ENCODE data around the gene PDE8A. TPM values are rescaled to one million over a fixed set of nuclear protein-coding genes. Genes with fewer than 3 reads are reported as not detected.

PDE8A gene
- total and polyA plus RNA-seq, 11 donors: 9.4 to 21.5 (median 15.9) TPM

DNA sequence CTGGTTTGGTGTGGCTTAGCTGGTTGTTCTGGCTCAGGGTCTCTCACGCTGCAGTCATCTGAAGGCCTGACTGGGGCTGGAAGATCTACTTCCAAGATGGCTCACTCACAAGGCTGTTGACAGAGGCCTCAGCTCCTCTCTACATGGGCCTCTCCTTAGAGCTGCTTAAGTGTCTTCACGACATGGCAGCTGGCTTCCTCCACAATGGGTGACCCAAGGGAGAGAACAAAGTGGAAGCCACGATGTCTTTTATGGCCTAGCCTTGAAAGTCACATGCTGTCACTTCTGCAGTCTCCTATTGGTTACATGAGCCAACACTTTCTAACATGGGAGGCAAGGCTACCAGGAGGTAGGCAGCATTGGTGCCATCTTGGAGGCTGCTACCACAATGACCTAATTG lies 13.4 kb upstream of the PDE8A start:
- 92 to 97% (median 95%) methylated on average over 2 to 3 of the region's 3 CpGs for WGBS, 4 donors
- peaks cover 0 to 7% (median 0%) of the 10 kb centered on the region in 12 donors for H3K9me3 ChIP-seq
- DNase-seq (no peak), ATAC-seq (no peak)
- H3K4me1 ChIP-seq: peaks cover 0 to 6% (median 0%) of the 10 kb centered on the region in 12 donors
- no peak overlapping the region for H3K27ac ChIP-seq
- intact Hi-C loops (cut with DNase I): loop anchor here in 1 of 10 donors (10.0 kb wide), 1 partner anchor 196 kb away; no protein-coding TSS in a partner anchor
- TF ChIP-seq, protein P1, sequence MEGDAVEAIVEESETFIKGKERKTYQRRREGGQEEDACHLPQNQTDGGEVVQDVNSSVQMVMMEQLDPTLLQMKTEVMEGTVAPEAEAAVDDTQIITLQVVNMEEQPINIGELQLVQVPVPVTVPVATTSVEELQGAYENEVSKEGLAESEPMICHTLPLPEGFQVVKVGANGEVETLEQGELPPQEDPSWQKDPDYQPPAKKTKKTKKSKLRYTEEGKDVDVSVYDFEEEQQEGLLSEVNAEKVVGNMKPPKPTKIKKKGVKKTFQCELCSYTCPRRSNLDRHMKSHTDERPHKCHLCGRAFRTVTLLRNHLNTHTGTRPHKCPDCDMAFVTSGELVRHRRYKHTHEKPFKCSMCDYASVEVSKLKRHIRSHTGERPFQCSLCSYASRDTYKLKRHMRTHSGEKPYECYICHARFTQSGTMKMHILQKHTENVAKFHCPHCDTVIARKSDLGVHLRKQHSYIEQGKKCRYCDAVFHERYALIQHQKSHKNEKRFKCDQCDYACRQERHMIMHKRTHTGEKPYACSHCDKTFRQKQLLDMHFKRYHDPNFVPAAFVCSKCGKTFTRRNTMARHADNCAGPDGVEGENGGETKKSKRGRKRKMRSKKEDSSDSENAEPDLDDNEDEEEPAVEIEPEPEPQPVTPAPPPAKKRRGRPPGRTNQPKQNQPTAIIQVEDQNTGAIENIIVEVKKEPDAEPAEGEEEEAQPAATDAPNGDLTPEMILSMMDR (IDR thresholded peaks at IDR 0.05): no peak
- TF ChIP-seq POLR2A (IDR thresholded peaks at IDR 0.05): no peak
- no peaks in the 10 kb centered on the region for H3K27me3 ChIP-seq
- H3K36me3 ChIP-seq: no peaks in the 10 kb centered on the region
- no peak overlapping the region for H3K4me3 ChIP-seq

DNA sequence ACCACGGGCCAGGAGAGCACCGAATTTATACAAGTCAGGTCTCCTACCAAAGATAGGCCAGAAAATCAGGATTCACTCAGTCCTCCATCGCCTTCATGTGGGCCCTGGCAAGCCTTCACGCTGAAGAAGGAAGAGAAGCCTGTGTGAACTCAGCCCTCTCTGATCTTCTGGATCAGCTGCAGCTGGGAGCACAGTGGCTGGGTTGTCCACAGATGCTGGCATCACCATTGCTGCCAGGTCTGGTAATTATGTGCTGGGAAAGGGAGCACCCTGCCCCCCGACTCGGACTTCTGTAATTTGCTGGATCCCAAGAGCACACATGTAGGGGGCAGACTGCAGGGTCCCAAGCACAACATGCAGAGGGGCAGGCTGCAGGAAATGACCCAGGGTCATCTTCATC lies 12.4 kb upstream of the PDE8A start:
- Histone ChIP-seq H3K4me1 (peaks cover 0 to 6% (median 0%) of the 10 kb centered on the region in 12 donors), H3K36me3 (no peaks in the 10 kb centered on the region), H3K27ac (no peak overlapping the region), H3K4me3 (no peak overlapping the region), H3K9me3 (peaks cover 0 to 6% (median 0%) of the 10 kb centered on the region in 12 donors), H3K27me3 (no peaks in the 10 kb centered on the region)
- intact Hi-C loops (cut with DNase I): loop anchor here in 1 of 10 donors (10.0 kb wide), 1 partner anchor 196 kb away; no protein-coding TSS in a partner anchor
- 73 to 86% (median 78%) methylated on average over 4 to 6 of the region's 6 CpGs for WGBS, 4 donors
- TF ChIP-seq POLR2A (IDR thresholded peaks at IDR 0.05): no peak
- TF ChIP-seq, protein P1 (IDR thresholded peaks at IDR 0.05): no peak
- no peak for ATAC-seq
- no peak for DNase-seq

DNA sequence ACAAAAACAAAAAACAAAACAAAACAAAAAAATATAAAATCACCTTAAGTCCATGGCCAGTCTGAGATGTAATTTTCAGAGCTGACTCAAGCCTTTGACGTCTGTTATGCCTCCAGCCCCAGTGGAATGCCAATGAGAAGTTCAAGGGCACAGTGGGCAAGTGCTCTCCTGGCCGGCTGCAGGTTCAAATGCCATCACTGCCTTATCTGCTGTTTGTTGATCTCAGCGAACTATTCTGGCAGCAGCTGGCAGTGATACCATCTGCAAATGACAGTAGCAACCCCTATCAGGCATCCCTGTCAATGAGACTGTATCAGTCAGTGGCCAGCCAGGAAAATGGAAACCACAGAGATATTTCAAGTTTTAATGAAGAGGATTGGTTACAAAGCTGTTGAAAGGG lies 10.8 kb upstream of the PDE8A start:
- TF ChIP-seq POLR2A (IDR thresholded peaks at IDR 0.05): no peak
- TF ChIP-seq, protein P1 (IDR thresholded peaks at IDR 0.05): no peak
- ATAC-seq: peak in 3 of 4 donors; percentile 31 to 72 (median 68)
- peaks cover 0 to 6% (median 0%) of the 10 kb centered on the region in 12 donors for H3K4me1 ChIP-seq
- WGBS, 4 donors: 36 to 59% (median 54%) methylated on average over 3 of the region's 3 CpGs
- no peaks in the 10 kb centered on the region for H3K36me3 ChIP-seq
- no peaks in the 10 kb centered on the region for H3K27me3 ChIP-seq
- peak in 1 of 5 donors; percentile 40 for DNase-seq
- no peak overlapping the region for H3K4me3 ChIP-seq
- H3K9me3 ChIP-seq: no peaks in the 10 kb centered on the region
- no peak overlapping the region for H3K27ac ChIP-seq
- intact Hi-C loops (cut with DNase I): no loop called here

DNA sequence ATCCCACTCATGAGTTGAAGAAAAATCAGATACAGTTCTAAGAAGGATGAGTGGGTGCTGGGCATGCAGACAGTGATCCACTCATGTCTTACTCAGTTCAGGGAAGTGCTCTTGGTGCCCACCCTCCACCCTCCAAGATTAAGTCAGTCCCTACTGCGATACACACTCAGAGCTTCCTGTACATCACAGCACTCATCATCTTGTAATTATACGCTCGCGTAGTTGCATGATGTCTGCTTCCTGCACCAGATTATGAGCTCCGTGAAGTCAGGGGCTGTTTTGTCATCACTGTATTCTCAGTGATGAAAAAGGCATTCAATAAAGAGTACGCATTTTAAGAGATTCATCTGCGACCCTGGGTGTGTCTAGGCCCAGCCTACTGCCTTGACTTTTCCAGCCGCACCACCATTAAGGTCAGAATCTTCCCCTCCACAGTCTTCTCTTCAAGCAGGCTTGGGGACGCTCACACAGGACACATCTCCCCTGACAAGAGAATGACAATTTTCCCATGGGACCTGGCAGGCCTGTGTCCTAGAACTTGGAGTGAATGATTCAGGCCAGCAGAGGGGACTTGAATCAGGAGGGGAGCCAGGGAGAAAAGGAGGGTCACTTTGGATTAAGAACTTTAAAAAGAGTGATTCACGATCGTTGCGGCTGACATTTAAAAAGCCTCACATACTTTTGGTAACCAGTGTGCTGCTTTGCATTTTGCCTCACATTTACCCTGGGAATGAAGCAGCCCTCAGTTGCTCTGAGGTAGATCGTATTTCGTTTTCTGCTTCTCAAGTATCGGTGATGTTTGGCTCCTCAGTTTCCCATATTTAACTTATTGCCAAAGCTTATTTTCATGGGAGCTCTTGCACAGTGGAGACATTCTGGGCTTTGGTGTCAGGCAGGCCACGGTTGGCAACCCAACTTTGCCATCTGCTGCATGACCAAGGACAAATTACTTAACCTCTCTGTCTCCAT lies 7.9 kb upstream of the PDE8A start:
- intact Hi-C loops (cut with DNase I): no loop called here

More for the DNA sequence above, 7.9 kb upstream of the PDE8A start:
- H3K36me3 ChIP-seq: no peaks in the 10 kb centered on the region
- H3K27me3 ChIP-seq: no peaks in the 10 kb centered on the region
- no peaks in the 10 kb centered on the region for H3K9me3 ChIP-seq
- 80 to 86% (median 82%) methylated on average over 16 of the region's 16 CpGs for WGBS, 4 donors
- DNase-seq: peak in 1 of 5 donors; percentile 34
- peaks cover 0 to 6% (median 0%) of the 10 kb centered on the region in 12 donors for H3K4me1 ChIP-seq
- no peak overlapping the region for H3K4me3 ChIP-seq
- ATAC-seq: peak in 1 of 4 donors; percentile 24
- H3K27ac ChIP-seq: peak overlapping the region in 2 of 12 donors; percentile 5 to 24
- no peak for TF ChIP-seq POLR2A (IDR thresholded peaks at IDR 0.05)
- TF ChIP-seq, protein P1 (IDR thresholded peaks at IDR 0.05): no peak
